Peyer's patch (tissue), 4 donors: ENCODE results near the gene RHAG.

Source experiments
- CTCF ChIP-seq, 6 experiments: fragments of 450-650 bp in 4 of 6; fragments of 200-600 bp in 2 of 6; sonication (generic) in 1 of 6; IDR thresholded peaks; one replicate each; pipeline ENCODE4 v1.5.1; 2017 to 2019; ENCODE audit warnings: antibody characterized with exemption in 6 of 6, mild to moderate bottlenecking in 3 of 6, moderate library complexity in 1 of 6
- POLR2A ChIP-seq, 2 donors: fragments of 450-650 bp; IDR thresholded peaks; one replicate each; pipeline ENCODE4 v1.5.1; 2017; ENCODE audit warnings: antibody characterized with exemption in 2 of 2, mild to moderate bottlenecking in 2 of 2, moderate library complexity in 2 of 2

DNA sequence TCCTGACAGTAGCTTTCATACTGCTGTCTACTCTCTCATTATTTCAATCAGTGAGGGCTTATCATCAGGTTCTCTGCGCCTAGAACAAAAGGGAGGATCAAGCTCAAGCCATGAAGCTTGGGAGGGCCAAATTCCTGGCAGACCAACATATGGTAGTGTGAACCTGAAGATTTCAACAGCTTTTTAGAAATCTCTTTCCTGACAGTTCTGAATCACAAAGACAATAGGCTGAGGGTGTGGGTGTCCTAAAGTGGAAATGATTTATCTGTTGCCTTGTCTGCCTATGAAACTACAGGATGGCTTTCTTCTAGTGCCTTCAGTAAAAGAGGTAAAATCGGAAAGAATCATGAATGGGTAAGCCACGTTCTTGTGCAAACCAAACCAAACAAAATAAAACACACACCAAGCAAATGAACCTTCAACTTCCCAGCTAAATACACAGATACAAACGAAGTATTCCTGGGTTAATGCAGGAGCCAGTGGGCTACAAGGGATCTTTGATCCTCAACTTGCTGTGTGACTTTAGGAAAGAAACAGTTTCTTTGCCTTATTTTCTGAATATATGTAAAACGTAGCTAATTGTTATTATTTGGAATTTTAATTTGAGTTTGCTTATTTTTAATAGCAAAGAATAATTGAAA lies 2.7 kb upstream of the RHAG start:
- TF ChIP-seq CTCF (IDR thresholded peaks at IDR 0.05), result no peak
- TF ChIP-seq POLR2A (IDR thresholded peaks at IDR 0.05), result no peak
